Stimulated activated CD4-positive, alpha-beta T cell treated with anti-CD3 and anti-CD28 coated beads, Interleukin-2, amount 100 ng/mL, for 48 hours (primary cell): ENCODE results near the gene TMEM87B.
"Not testable (repeated sequence)": the region's sequence is repeated elsewhere in the genome, so short reads cannot be mapped to it uniquely, and the experiment has no call there.

ENCODE experiments used
- DNase-seq, 2 donors: peaks; one replicate each; pipeline ENCODE4 v3.0.0-alpha.2; 2020

The TMEM87B gene

DNA sequence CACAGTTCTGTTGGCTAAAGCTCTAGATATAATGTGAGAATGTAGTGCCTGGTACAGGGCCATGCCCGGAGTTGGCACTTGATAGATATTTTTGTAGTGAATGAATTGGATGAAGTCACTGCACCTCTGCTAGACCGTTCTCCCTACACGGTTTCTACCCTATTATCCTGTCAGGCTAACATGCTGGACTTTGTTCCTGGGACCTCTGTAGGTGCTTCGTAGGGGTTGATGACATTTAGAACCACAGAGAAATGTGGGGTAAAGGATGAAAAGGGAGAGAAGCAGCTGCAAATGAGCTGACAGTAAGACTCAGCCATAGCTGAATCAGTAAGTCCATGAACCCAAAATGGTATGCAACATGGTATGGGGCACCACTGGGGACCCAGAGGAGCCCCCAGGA lies 79.1 kb downstream of the TMEM87B start:
- DNase-seq = no peak

DNA sequence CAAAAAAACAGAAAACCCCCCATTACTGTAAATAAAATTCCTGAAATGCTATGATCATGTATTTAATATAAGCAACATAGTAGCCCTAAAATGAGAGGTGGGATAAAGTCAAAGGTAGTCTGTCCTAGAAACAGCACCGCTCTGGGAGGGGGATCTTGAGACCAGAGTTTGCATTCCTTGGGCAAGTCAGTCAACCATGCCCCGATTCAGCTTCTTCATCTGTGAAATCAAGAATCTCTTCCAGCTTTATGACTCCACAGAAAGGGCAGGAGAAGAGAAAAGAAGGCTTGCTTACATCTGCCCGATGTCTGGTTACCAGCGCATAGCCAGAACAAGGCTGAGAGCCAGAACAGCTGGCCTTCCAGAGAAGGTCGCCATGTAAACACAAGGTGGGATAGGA lies 81.0 kb downstream of the TMEM87B start:
- DNase-seq = no peak

DNA sequence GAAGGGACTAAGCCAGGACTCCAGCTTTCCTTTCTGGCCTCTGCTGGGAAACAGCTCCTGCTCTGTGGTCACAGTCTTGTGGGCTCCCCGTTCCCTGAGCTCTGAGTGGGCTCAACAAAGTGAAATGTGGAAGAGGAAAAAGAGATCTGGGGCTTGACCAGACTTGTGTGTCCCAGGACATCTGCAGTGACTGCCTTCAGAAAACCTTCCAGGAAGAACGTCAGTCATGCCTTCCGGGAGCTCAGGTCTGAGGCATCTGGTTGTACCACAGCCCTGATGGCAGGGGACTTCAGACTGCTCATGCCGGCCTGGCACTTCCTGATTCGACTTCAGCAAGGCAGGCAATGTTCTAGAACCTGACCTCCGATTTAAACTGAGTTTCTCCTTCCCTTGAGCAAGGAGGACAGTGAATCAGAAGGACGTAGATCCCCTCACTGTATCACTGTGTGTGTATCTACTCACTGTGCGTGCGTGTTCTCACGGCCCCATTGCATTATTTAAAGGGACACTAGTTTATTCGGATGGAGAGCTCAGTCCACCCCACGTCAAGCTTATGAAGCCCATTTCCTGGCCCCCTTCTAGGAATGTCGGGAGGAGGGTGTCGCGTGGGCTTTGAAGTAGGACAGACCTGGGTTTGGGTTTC lies 82.6 kb downstream of the TMEM87B start:
- DNase-seq = no peak

DNA sequence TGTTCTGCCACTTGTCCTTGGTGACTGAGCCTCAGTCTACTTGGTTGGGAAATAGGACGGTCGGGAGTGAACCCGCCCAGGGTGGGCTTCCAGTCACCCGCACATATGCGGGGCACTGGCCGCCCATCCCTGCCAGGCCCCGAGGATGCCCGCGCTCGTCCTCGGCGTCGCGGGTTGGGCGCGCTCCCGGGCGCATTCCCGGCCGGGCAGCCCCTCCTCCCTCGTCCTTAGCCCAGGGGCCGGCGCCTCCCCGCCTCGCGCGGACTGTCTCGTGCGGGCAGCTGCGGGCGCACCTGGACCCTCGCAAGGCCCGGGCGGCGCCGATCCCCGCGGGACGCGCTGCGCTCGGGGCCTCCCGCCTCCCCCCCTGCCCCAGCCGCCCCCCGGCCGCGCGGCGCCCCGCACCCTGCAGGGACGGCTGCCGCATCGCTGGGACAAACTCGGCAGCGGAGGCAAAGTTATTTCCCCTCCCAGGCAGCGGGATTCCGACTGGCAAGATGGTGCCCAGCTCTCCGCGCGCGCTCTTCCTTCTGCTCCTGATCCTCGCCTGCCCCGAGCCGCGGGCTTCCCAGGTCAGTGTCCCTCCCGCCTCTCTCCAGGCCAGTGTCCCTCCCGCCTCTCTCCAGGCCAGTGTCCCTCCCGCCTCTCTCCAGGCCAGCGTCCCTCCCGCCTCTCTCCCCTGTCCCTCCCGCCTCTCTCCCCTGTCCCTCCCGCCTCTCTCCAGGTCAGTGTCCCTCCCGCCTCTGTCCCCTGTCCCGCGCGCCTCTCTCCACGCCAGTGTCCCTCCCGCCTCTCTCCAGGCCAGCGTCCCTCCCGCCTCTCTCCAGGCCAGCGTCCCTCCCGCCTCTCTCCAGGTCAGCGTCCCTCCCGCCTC lies 83.3 kb downstream of the TMEM87B start, which contains the start of gene FBLN7:
Gene FBLN7 (plus strand): TSS at position 227 of the 874 bp plus-strand sequence. CDS start 271 bp downstream, at position 498.
- DNase-seq = no peak

DNA sequence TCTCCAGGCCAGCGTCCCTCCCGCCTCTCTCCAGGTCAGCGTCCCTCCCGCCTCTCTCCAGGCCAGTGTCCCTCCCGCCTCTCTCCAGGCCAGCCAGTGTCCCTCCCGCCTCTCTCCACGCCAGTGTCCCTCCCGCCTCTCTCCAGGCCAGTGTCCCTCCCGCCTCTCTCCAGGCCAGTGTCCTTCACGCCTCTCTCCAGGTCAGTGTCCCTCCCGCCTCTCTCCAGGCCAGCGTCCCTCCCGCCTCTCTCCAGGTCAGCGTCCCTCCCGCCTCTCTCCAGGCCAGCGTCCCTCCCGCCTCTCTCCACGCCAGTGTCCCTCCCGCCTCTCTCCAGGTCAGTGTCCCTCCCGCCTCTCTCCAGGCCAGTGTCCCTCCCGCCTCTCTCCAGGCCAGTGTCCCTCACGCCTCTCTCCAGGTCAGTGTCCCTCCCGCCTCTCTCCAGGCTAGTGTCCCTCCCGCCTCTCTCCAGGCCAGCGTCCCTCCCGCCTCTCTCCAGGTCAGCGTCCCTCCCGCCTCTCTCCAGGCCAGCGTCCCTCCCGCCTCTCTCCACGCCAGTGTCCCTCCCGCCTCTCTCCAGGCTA lies 84.1 kb downstream of the TMEM87B start:
- DNase-seq = not testable (repeated sequence)

DNA sequence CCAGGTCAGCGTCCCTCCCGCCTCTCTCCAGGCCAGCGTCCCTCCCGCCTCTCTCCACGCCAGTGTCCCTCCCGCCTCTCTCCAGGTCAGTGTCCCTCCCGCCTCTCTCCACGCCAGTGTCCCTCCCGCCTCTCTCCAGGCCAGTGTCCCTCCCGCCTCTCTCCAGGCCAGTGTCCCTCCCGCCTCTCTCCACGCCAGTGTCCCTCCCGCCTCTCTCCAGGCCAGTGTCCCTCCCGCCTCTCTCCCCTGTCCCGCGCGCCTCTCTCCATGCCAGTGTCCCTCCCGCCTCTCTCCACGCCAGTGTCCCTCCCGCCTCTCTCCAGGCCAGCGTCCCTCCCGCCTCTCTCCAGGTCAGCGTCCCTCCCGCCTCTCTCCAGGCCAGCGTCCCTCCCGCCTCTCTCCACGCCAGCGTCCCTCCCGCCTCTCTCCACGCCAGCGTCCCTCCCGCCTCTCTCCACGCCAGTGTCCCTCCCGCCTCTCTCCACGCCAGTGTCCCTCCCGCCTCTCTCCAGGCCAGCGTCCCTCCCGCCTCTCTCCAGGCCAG lies 84.7 kb downstream of the TMEM87B start:
- DNase-seq = not testable (repeated sequence)

DNA sequence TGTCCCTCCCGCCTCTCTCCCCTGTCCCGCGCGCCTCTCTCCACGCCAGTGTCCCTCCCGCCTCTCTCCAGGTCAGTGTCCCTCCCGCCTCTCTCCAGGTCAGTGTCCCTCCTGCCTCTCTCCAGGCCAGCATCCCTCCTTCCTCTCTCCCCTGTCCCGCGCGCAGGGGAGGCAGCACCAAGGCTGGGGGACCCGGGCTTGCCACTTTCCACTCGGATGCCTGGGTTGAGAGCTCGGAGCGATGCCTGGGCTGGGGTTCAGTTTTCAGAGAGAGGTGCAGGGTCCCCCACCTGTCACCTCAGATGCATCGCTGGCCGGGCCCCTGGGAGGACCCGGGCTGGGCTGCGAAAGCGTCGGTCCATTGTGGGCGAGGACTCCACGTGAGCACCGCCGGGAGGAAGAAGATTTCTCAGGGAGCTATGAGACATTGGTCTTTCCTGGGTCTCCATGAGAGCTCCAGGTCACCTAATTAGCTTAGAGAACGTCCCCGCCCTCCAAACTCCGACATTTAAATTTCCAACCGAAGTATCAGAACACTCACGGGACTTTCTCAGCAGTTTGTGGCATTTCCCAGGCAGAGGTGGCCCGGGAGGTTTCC lies 85.2 kb downstream of the TMEM87B start:
- DNase-seq = no peak

DNA sequence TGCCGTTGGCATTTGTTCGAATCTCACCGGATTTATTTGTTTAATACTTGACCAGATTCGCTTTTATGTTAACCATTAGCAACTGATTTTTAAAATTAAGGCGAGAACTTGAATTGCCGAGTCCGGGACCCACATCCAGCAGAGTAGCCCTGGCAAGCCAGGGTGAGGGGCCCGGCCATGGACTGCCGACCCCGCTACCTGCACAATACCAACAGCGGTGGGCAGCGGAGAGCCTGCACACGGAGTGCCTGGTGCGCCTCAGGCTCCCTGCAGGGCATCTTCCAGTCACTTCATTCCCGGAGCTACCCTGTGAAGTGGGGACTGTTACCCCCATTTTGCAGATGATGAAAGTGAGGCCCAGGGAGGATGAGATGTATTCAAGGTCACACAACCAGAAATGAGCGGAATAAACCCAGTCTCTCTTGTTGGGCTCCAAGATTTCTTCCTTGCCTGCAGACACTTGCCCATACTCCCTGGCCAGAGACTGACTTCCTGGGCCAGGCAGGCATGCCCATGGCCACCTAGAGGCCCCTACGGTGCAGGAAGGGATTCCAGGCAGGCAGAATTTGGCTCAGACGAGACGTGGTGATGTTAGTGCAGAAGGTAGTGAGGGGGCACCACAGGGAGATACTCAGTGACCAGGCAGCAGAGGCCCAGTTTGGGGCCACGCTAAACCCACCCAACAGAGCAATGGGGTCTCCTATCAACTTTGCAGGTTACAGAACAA lies 86.0 kb downstream of the TMEM87B start:
- DNase-seq = no peak

DNA sequence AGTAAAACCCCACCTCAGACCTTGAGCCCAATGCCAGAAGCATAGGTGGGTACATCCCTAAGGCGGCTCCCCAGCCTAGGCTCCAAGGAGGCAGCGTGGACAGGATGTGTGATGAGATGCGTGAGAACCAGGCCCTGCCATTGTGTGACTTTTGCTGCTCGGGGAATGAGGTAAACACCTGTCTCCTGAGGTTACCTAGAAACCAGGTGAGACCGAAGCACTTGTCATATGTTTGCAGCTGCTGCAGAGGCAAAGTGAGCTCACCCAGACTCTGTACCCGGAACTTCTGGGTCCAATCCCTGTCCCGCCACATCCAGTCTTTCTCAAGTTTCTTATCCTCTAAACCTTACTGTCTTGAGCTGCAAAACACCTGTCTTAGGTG lies 86.5 kb downstream of the TMEM87B start:
- DNase-seq = no peak

DNA sequence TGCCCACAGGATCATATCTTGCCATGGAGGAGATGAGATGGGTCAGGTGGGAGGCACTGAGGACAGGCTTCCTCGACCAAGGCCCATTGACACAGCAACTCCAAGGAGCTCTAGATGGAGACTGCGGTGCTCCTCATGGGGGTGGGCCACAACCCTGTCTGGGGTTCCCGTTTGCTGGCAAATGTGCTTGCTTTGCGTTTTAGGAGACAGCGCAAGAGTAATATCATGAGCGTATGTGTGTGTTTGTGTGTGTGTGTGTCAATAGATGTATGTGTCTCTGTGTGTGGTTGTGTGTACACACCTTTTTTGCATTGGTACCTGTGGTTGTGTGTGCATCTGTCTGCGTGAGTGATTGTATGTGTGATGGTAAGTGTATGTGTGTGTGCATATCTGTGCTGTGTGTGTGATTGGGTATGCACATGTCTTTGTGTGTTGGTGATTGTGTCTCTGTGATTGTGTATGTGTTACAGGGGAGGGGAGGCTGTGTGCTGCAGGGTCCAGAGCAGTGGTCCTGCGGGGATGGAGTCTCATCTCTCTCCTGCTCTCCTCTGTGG lies 87.5 kb downstream of the TMEM87B start:
- no peak for DNase-seq

DNA sequence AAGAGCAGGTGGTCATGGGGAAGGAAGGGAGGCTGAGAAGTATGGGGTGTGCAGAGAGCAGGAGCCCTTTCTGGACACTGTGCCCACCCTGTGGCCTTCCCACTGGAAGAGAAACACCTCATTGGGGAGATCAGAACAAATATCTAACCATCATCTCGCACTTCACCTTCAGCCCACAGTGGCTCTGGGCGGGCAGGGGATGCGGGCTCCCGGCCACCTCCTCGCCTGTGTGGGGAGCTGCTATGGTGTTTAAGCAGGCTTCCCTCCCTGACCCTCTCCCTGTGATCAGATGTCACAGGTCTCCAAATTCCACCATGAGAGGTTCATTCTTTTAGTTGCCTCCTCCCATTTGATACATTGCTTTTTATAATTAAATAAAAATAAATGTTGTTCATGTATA lies 88.1 kb downstream of the TMEM87B start:
- DNase-seq = no peak

DNA sequence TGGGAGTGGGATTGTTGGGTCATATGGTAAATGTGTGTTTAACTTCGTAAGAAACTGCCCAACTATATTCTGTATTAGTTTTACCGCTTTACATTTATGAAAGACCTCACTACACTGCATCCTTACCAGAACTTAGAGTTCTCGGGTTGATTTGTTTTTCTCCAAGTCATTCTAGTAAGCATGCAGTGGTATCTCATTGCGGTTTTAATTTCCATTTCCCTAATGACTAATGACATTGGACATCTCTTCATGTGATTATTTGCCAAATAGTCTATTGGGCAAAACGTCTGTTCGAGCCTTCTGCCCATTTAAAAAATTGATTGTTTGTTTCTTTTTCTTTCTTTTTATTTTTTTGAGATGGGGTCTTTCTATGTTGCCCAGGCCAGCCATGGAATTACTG lies 89.9 kb downstream of the TMEM87B start:
- no peak for DNase-seq

DNA sequence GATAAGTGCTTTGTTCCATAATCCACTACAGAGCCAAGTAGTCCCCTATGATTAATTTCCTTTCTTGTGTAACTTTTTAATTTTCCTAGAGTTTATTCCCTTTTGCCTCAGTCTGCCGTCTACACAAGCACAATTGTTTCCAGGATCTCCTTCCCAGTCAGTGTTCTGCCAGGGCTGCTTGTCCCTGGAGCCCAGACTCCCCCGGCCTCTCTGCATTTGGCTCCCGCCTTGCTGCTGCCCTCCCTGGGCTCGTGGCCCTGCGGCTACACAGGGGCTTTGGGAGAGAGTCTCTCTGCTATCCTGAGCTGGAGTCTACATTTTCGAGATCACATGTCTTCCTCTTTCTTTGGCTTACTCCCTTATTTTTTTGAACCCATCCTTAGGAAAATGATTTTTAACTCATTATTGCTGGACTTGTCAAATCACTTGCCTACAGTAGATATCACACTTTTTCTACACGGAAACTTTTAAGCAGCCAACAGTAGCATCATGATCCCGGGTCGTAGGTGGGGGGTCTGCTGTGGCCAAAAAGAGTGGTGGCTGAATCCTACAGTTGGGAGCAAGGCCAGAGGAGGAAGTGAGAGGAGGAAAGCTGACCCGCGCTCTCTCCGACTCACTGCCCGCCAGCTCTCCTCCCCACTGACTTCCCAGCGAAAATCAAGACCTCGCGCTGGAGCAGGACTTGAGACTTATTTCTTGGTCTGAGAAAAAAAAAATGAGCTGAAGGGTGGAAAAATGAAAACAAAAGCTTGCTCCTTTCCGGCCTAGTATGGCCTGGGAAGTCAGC lies 92.5 kb downstream of the TMEM87B start:
- DNase-seq = no peak

DNA sequence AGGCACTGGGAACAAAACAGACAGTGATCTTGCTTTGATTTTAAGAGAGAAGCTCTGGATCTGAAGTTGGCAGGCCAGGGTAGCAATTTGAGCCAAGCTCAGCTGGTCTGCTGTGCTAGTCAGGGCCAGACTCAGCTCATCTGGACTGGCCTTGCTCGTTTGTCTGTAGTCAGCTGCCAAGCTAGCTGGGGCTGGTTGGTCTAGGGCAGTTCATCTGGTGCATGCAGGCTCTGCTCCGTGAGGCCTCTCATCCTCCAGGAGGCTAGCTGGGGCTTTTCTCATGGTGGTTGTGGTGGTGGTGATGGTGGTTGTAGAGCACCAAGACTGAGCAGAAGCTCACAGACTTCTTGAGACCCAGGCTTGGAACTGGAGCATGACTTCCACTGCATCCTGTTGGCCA lies 93.4 kb downstream of the TMEM87B start:
- DNase-seq = no peak

DNA sequence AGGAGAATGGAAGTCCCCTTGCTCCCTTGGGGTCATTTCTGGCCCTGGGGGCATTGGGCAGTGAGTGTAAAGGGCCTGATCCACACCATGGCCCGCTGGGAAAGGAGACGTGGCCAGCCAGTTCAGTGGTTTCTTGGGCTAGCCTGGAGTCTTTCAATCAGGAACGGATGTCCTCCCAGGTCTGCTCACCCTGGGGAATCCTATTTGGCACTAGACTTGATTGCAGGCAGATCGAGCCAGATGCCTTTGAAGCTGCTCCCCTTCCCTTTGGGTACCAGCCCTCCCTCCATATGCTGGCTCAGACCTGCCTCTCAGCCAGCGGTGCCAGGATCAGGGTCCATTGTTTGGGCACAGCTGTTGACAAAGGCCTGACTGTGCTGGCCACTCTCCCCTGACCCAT lies 94.1 kb downstream of the TMEM87B start:
- DNase-seq = no peak

DNA sequence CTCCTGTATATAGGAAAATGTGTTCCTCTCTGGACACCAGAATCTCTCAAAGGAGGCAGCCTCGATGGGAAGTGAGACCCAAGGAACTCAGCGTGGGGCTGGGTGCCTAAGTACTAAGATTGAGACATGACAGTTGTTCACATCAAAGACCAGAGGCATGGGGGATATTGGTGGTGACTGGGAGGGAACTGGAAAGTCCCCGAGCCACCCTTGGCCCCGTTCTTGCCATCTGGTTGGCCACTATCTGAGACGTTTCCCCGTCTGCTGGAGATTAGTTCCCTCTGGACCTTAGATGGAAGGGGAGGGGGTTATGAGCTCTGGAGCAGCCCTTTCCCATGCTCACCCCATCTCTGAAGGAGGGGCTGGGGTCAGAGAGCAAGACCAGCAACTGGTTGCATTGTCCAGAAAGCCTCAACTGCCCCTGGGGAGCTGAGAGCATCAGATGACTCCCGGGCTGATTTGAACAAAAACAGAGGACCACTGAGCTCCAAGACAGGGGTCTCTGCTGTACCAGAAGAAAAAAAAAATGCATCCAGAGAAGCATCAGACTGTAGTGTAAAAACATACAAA lies 94.9 kb downstream of the TMEM87B start:
- DNase-seq = no peak

DNA sequence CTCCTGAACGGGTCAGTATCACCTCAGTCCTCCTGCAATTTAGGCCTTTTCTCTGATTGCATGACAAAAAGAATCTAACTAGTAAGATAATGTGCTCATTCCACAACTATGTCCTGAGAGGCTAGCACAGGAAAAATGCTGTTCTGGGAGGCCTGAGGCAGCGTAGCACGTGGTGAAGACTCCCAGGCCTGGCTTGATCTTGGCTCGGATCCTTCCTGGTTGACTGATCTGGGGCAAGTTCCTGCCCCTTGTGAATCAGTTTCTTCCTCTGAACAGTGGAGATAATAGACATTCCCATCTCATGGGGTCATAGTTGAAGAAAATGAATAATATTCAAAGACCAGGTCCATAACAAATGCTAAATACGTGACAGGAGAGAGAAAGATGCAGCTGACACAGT lies 95.4 kb downstream of the TMEM87B start:
- no peak for DNase-seq

DNA sequence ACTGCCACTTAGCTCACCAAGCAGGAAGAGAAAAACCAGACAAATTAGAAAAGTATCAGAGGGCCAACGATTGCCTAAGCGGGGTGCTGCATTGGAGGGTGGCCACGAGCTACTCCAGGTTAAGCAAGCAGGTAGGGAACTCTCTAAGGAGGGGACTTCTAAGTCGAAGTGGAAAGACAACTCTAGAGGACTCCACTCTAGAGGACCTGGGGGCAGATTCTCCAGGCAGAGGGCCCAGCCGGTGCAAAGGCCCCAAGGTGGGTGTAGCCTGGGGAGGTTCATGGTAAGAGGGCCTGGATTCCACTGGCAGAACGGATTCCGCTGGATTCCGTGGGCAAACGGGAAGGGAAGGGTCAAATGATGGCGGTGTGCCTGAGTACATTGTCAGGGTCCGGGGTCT lies 95.8 kb downstream of the TMEM87B start:
- DNase-seq = no peak

DNA sequence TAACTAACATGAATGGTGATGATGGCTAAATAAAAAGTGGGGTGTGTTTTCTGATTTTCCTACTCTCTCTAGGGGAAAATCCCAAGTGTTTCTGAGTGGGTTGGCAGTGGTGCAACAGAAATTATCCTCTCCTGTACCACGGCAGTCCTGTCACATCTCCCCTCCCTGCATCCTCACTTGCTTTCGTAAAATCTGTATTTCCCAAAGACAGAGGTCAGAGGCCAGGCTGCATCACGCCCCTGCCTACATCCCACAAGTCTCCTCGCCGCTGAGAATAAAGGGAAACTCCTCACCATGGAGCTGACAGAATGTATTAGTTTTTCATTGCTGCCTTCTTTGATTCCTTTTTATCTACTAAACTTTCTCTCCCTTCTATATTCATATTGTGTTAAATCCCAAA lies 96.2 kb downstream of the TMEM87B start:
- DNase-seq = no peak

DNA sequence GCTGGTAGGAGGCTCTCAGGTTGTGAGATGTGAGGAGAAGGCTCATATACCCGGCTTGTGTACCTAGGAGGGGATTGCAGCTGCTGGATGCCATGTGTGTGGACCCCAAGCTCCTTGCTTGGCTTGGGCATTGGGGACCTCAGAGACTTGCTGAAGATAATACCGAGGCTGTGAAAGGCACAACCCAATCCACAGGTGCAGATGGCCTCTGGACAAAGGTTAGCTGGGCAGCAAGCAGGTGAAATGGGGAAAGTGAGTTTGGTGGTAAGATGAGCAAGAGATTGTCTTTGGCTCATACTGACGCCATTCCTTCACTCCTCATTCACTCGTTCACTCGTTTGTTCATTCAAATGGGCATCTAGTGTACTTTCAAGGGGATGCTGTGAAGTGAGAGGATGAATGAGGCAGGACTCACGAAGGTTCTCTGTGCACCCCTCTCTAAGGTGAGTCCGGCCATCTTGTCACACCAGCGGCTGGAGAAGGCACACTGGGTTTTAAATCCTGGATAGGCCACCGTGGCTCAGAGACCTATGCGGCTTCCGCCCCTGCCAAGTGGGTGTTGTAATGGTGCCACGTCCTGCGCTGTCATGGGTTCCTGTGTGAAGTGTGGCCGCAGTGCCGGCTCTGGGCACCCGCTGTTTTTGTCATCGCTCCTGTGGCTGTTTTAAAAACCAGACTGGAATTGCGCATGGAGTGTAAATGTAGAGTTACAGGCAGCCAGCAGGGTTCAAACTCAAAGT lies 96.8 kb downstream of the TMEM87B start:
- DNase-seq = no peak
